ENCODE measurements around the gene NAPB. TPM values are rescaled to one million over a fixed set of nuclear protein-coding genes. Genes with fewer than 3 reads are reported as not detected.

Gene NAPB
- total RNA-seq, 1 donor from 2014 or later = 7.5 TPM

DNA sequence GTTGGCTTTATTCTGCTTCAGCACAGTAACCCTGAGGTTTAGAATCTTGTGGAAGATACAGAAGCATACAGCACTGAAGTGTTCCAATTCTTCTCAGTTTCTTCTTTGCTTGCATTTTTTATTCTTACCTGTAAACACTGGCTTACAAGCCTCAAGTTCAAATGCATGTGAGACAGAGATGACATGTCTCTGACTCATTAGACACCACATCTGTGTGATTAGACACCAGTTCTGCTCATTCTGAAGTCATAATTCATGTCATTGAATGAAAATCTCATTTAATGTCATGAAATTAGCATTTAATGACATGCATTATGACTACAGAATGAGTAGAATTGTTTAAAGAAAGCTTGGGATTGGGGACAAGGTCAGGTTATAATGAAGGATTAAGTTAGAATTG lies 53.5 kb downstream of the NAPB start:
- no peak for DNase-seq (ENCODE audit: low spot score)
- H3K27me3 Mint-ChIP-seq (ENCODE audit: low read depth) = no peaks in the 10 kb centered on the region
- no peaks in the 10 kb centered on the region for H3K9me3 Mint-ChIP-seq (ENCODE audit: low read depth)
- peaks cover 58% of the 10 kb centered on the region for H3K4me1 Mint-ChIP-seq (ENCODE audit: low read depth)
- TF ChIP-seq, protein P1, sequence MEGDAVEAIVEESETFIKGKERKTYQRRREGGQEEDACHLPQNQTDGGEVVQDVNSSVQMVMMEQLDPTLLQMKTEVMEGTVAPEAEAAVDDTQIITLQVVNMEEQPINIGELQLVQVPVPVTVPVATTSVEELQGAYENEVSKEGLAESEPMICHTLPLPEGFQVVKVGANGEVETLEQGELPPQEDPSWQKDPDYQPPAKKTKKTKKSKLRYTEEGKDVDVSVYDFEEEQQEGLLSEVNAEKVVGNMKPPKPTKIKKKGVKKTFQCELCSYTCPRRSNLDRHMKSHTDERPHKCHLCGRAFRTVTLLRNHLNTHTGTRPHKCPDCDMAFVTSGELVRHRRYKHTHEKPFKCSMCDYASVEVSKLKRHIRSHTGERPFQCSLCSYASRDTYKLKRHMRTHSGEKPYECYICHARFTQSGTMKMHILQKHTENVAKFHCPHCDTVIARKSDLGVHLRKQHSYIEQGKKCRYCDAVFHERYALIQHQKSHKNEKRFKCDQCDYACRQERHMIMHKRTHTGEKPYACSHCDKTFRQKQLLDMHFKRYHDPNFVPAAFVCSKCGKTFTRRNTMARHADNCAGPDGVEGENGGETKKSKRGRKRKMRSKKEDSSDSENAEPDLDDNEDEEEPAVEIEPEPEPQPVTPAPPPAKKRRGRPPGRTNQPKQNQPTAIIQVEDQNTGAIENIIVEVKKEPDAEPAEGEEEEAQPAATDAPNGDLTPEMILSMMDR (IDR thresholded peaks at IDR 0.05) = no peak
- H3K4me3 Mint-ChIP-seq (ENCODE audit: unreplicated experiment) = no peak overlapping the region
- peaks cover 26% of the 10 kb centered on the region for H3K36me3 Mint-ChIP-seq (ENCODE audit: low read depth)
- H3K27ac Mint-ChIP-seq (ENCODE audit: unreplicated experiment) = peak overlapping the region; percentile 47

DNA sequence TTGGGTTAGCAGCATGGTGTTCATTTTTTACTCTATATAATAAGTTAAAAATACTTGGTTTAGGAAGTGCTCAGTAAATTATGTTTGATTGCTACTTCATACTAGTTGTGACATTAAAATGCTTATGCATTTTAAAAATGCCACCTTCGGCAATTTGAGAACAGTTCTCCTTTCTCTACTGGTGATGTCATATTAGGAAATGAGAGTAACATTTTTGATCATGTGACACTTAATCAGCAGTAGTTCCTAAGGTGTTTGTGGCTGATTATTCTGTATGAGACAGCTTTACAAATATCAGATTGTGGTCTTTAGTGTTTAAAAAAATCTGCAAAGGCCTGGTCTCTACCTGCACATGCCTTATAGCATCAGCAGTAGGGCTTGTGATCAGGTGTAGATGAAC lies 54.9 kb downstream of the NAPB start:
- TF ChIP-seq, protein P1 (IDR thresholded peaks at IDR 0.05) = no peak
- Mint-ChIP-seq H3K27ac (ENCODE audit: unreplicated experiment) (no peak overlapping the region), H3K9me3 (ENCODE audit: low read depth) (no peaks in the 10 kb centered on the region), H3K27me3 (ENCODE audit: low read depth) (no peaks in the 10 kb centered on the region), H3K36me3 (ENCODE audit: low read depth) (peaks cover 26% of the 10 kb centered on the region), H3K4me3 (ENCODE audit: unreplicated experiment) (no peak overlapping the region), H3K4me1 (ENCODE audit: low read depth) (peaks cover 59% of the 10 kb centered on the region)
- no peak for DNase-seq (ENCODE audit: low spot score)

DNA sequence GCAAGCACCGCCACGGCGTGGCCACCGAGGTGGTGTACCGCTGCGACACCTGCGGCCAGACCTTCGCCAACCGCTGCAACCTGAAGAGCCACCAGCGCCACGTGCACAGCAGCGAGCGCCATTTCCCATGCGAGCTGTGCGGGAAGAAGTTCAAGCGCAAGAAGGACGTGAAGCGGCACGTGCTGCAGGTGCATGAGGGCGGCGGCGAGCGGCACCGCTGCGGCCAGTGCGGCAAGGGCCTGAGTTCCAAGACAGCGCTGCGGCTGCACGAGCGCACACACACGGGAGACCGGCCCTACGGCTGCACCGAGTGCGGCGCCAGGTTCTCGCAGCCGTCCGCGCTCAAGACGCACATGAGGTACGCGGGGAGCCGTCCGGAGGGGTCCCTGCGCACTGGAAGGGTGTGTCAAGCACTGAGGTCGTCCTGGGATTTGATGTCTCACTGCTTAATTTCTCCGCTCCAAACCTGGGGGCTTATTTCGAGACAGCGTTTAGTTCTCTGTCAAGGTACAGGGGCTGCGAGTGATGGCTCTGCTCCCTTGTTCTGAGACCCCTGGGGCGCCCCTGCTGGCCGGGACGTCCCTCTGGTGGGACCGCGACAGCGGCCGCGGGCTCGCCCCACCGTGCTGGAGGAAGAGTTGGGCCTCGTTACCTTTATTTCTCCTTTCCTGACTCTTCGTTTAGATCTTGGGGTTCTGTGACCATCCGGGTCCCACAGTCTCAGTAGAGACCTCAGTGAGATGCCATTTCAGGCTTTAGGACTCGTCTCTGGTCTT lies 55.7 kb downstream of the NAPB start:
- Mint-ChIP-seq H3K27me3 (ENCODE audit: low read depth) (no peaks in the 10 kb centered on the region), H3K4me3 (ENCODE audit: unreplicated experiment) (no peak overlapping the region), H3K4me1 (ENCODE audit: low read depth) (peaks cover 65% of the 10 kb centered on the region), H3K9me3 (ENCODE audit: low read depth) (no peaks in the 10 kb centered on the region), H3K27ac (ENCODE audit: unreplicated experiment) (peak overlapping the region; percentile 37), H3K36me3 (ENCODE audit: low read depth) (peaks cover 22% of the 10 kb centered on the region)
- TF ChIP-seq, protein P1 (IDR thresholded peaks at IDR 0.05) = no peak
- DNase-seq (ENCODE audit: low spot score) = no peak

DNA sequence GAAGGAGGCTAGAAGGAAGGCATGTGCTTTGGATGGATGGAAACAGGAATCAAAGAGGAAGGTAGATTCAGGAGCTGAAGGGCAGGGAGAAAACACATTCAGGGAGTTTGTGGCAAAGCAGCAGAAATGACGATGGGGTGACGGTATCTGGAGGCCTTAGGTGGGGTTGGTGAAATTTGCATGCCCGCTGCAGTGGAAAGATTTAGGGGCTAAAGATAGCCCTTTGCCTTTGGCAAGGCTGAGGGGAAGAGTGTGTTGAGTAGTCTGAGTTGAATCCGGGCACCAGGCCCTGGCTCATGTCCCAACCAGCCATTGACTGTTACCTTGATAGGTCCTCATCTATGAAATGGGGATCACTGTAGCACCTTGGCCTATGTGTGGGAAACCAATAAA lies 58.0 kb downstream of the NAPB start:
- H3K27ac Mint-ChIP-seq (ENCODE audit: unreplicated experiment) = peak overlapping the region; percentile 99
- TF ChIP-seq, protein P1 (IDR thresholded peaks at IDR 0.05) = no peak
- H3K27me3 Mint-ChIP-seq (ENCODE audit: low read depth) = no peaks in the 10 kb centered on the region
- DNase-seq (ENCODE audit: low spot score) = no peak
- H3K9me3 Mint-ChIP-seq (ENCODE audit: low read depth) = no peaks in the 10 kb centered on the region
- peak overlapping the region; percentile 92 for H3K4me3 Mint-ChIP-seq (ENCODE audit: unreplicated experiment)
- peaks cover 8% of the 10 kb centered on the region for H3K36me3 Mint-ChIP-seq (ENCODE audit: low read depth)
- peaks cover 61% of the 10 kb centered on the region for H3K4me1 Mint-ChIP-seq (ENCODE audit: low read depth)

DNA sequence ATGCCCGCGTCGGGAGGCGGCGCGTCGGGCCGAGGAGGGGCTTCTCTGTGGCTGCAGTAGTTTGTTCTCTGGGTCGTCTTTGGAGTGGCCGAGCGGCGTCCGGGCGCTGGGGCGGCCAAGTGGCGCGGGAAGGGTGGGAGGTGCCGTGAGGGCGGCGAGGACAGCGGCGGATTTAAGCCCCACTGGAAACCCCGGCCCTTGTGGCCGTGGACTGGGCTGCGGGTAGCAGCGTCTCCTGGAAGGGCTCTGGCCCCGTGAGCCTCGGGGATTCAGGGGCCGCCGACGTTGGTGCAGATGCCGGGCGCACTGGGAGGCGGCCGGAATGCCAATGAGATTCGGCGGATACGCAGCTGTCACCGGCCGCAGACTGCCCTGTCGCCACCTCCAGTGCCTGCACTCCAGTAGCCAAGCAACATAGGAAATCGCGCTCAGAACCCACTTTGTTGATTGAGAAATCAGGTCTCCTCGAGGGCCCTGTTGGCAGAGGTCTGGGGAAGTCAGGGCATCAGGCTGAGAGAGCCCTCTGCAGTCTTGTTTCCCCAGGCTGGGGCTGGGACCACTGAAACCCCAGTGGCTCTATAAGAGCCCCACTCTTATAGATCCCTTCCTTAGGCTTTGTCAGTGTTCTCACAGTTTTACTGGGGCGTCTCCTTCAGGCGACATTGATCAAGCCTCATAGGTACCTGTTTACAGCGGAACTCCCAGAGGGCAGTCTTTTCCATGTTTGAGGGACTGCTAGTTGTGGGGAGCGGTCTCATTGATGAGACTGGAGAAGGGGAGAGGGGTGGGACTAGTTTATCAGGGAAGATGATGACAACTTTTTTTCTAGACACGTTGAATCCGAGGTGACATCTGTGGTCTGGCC lies 58.7 kb downstream of the NAPB start:
- DNase-seq (ENCODE audit: low spot score) = no peak
- H3K4me1 Mint-ChIP-seq (ENCODE audit: low read depth) = peaks cover 55% of the 10 kb centered on the region
- no peaks in the 10 kb centered on the region for H3K27me3 Mint-ChIP-seq (ENCODE audit: low read depth)
- peaks cover 8% of the 10 kb centered on the region for H3K36me3 Mint-ChIP-seq (ENCODE audit: low read depth)
- TF ChIP-seq, protein P1 (IDR thresholded peaks at IDR 0.05) = peak; percentile 18
- H3K4me3 Mint-ChIP-seq (ENCODE audit: unreplicated experiment) = peak overlapping the region; percentile 92
- no peaks in the 10 kb centered on the region for H3K9me3 Mint-ChIP-seq (ENCODE audit: low read depth)
- H3K27ac Mint-ChIP-seq (ENCODE audit: unreplicated experiment) = peak overlapping the region; percentile 99

Measured in chondrocyte (in vitro differentiated cells).